Transverse colon (tissue), 4 donors: ENCODE measurements around the gene AHI1.

Experiments used
- EP300 ChIP-seq: sonication (generic); formaldehyde crosslinking; IDR thresholded peaks from one replicate; pipeline ENCODE4 v1.6.1; 2017; ENCODE audit warnings: antibody characterized with exemption, low read depth
- POLR2A ChIP-seq: fragments of 450-650 bp; IDR thresholded peaks from one replicate; pipeline ENCODE4 v1.6.1; 2016; ENCODE audit warnings: antibody characterized with exemption, mild to moderate bottlenecking, moderate library complexity
- POLR2AphosphoS5 ChIP-seq, 3 donors: sonication (generic); formaldehyde crosslinking; IDR thresholded peaks; one replicate each; pipeline ENCODE4 v1.6.1; 2016; ENCODE audit warnings: antibody characterized with exemption in 3 of 3
- TF ChIP-seq, protein P1 (sequence below), 5 experiments: fragments of 200-600 bp in 3 of 5; fragments of 450-650 bp in 2 of 5; sonication (generic) in 3 of 5; IDR thresholded peaks; 1 replicate in 2 of 5; 2 replicates in 3 of 5; pipeline ENCODE4 v1.5.1; 2016 to 2017; ENCODE audit warnings: antibody characterized with exemption in 5 of 5, inconsistent platforms in 3 of 5, mild to moderate bottlenecking in 2 of 5, moderate library complexity in 1 of 5

DNA sequence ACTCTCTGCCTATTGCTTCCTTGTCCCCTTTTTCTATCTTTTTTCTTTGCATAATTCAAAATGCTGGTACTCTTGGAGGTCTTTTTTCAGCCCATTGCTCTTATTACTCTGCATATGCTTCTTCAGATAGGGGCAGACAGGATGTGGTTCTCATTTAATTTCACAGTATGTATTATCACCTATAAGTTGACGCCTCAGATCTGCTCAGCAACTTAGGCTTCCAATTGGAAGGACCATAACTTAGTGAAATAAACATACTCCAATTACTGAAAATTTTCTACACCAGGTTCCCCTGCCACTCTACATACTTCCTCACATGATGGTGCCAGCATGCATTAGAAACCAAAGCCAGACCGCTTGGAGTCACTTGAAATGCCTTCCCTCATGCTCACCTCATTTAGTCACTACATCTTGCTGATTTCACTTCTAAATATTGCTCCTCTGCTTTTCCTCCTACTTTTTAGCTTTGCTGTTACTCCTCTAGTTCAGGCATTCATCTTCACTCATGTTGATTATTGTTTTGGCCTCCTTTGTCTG, 34.5 kb upstream of the AHI1 start:
- TF ChIP-seq POLR2A, result no peak
- TF ChIP-seq POLR2AphosphoS5 (IDR thresholded peaks at IDR 0.05), result no peak
- TF ChIP-seq, protein P1, sequence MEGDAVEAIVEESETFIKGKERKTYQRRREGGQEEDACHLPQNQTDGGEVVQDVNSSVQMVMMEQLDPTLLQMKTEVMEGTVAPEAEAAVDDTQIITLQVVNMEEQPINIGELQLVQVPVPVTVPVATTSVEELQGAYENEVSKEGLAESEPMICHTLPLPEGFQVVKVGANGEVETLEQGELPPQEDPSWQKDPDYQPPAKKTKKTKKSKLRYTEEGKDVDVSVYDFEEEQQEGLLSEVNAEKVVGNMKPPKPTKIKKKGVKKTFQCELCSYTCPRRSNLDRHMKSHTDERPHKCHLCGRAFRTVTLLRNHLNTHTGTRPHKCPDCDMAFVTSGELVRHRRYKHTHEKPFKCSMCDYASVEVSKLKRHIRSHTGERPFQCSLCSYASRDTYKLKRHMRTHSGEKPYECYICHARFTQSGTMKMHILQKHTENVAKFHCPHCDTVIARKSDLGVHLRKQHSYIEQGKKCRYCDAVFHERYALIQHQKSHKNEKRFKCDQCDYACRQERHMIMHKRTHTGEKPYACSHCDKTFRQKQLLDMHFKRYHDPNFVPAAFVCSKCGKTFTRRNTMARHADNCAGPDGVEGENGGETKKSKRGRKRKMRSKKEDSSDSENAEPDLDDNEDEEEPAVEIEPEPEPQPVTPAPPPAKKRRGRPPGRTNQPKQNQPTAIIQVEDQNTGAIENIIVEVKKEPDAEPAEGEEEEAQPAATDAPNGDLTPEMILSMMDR (IDR thresholded peaks at IDR 0.05), result no peak
- TF ChIP-seq EP300, result no peak
